HepG2 (cell line): ENCODE results near the gene ZDHHC8.

Experiments used
- HDAC6 ChIP-seq: fragments of 200-600 bp; sonication (generic); IDR thresholded peaks from 2 replicates; pipeline ENCODE4 v1.7.0; 2017; ENCODE audit warnings: mild to moderate bottlenecking, antibody characterized with exemption, low read length, low read depth
- KDM5A ChIP-seq: fragments of 200-600 bp; sonication (generic); IDR thresholded peaks from 2 replicates; pipeline ENCODE4 v1.7.0; 2018; ENCODE audit warnings: antibody characterized with exemption, mild to moderate bottlenecking, low read length, borderline replicate concordance
- POLR2A ChIP-seq, 2 experiments: IDR thresholded peaks; 2 replicates each; pipeline ENCODE4 v1.6.1; 2011; ENCODE audit warnings: low read depth in 2 of 2, low read length in 2 of 2, mild to moderate bottlenecking in 1 of 2, moderate library complexity in 1 of 2; ENCODE audit not compliant: insufficient read depth in 1 of 2
- TAF15 ChIP-seq: fragments of 200-400 bp; formaldehyde crosslinking; IDR thresholded peaks from one replicate; pipeline ENCODE4 v1.6.1; 2018; ENCODE audit warnings: mild to moderate bottlenecking, low read depth, low read length; ENCODE audit not compliant: poor library complexity, severe bottlenecking
- ZMYM3 ChIP-seq: sonication (generic); formaldehyde crosslinking; IDR thresholded peaks from 2 replicates; pipeline ENCODE4 v1.5.1; 2020; ENCODE audit warnings: mild to moderate bottlenecking, missing genetic modification reagents
- ZNF451 ChIP-seq: sonication (generic); formaldehyde crosslinking; IDR thresholded peaks from 2 replicates; pipeline ENCODE4 v1.5.0; 2020; ENCODE audit warnings: mild to moderate bottlenecking, missing genetic modification reagents

GRCh38 chr22:20128619-20128901, 3.0 kb upstream of the ZDHHC8 start:
- TF ChIP-seq ZNF451 (CRISPR knock-in tag) (no peak), POLR2A (IDR thresholded peaks at IDR 0.05; ENCODE audit: insufficient read depth in 1 of 2, low read depth in 2 of 2, low read length in 2 of 2) (no peak), HDAC6 (no peak), KDM5A (no peak), ZMYM3 (CRISPR knock-in tag) (no peak), TAF15 (no peak)
